ENCODE data around the gene OMP.

- no peak for TF ChIP-seq TAF1 (IDR thresholded peaks at IDR 0.05; ENCODE audit: borderline replicate concordance, low read depth, low read length)
- no peak for TF ChIP-seq POLR2A (IDR thresholded peaks at IDR 0.05; ENCODE audit: low read depth, low read length)
Observed at GRCh38 chr11:77063407-77063806, 39.2 kb upstream of the OMP start.

All from GM12892 (cell line).